HL-60 (cell line): ENCODE data around the gene SMOC1.

Source experiments
- GABPA ChIP-seq: IDR thresholded peaks from 2 replicates; pipeline ENCODE4 v1.6.1; 2012; ENCODE audit warnings: low read depth
- POLR2AphosphoS5 ChIP-seq: IDR thresholded peaks from 2 replicates; pipeline ENCODE4 v1.6.1; 2012; ENCODE audit warnings: low read depth
- SPI1 ChIP-seq: IDR thresholded peaks from 2 replicates; pipeline ENCODE4 v1.6.1; 2012; ENCODE audit warnings: low read depth, mild to moderate bottlenecking, borderline replicate concordance
- TF ChIP-seq, protein P1 (sequence below): IDR thresholded peaks from one replicate; pipeline ENCODE4 v1.5.1; 2011; ENCODE audit warnings: low read length, control low read depth, inconsistent platforms; ENCODE audit not compliant: insufficient read depth
- TF ChIP-seq, protein P2 (sequence below): IDR thresholded peaks from 2 replicates; pipeline ENCODE4 v1.6.1; 2012; ENCODE audit warnings: low read depth; ENCODE audit not compliant: insufficient replicate concordance

GRCh38 chr14:69854598-69854997 is 24.6 kb upstream of the SMOC1 start:
- TF ChIP-seq, protein P1, sequence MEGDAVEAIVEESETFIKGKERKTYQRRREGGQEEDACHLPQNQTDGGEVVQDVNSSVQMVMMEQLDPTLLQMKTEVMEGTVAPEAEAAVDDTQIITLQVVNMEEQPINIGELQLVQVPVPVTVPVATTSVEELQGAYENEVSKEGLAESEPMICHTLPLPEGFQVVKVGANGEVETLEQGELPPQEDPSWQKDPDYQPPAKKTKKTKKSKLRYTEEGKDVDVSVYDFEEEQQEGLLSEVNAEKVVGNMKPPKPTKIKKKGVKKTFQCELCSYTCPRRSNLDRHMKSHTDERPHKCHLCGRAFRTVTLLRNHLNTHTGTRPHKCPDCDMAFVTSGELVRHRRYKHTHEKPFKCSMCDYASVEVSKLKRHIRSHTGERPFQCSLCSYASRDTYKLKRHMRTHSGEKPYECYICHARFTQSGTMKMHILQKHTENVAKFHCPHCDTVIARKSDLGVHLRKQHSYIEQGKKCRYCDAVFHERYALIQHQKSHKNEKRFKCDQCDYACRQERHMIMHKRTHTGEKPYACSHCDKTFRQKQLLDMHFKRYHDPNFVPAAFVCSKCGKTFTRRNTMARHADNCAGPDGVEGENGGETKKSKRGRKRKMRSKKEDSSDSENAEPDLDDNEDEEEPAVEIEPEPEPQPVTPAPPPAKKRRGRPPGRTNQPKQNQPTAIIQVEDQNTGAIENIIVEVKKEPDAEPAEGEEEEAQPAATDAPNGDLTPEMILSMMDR: no peak
- TF ChIP-seq, protein P2, sequence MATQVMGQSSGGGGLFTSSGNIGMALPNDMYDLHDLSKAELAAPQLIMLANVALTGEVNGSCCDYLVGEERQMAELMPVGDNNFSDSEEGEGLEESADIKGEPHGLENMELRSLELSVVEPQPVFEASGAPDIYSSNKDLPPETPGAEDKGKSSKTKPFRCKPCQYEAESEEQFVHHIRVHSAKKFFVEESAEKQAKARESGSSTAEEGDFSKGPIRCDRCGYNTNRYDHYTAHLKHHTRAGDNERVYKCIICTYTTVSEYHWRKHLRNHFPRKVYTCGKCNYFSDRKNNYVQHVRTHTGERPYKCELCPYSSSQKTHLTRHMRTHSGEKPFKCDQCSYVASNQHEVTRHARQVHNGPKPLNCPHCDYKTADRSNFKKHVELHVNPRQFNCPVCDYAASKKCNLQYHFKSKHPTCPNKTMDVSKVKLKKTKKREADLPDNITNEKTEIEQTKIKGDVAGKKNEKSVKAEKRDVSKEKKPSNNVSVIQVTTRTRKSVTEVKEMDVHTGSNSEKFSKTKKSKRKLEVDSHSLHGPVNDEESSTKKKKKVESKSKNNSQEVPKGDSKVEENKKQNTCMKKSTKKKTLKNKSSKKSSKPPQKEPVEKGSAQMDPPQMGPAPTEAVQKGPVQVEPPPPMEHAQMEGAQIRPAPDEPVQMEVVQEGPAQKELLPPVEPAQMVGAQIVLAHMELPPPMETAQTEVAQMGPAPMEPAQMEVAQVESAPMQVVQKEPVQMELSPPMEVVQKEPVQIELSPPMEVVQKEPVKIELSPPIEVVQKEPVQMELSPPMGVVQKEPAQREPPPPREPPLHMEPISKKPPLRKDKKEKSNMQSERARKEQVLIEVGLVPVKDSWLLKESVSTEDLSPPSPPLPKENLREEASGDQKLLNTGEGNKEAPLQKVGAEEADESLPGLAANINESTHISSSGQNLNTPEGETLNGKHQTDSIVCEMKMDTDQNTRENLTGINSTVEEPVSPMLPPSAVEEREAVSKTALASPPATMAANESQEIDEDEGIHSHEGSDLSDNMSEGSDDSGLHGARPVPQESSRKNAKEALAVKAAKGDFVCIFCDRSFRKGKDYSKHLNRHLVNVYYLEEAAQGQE: no peak
- TF ChIP-seq SPI1 (no peak), POLR2AphosphoS5 (no peak), GABPA (no peak)
